AG04450 (cell line): ENCODE data around the gene ERCC6. TPM values are rescaled to one million over a fixed set of nuclear protein-coding genes. Genes with fewer than 3 reads are reported as not detected.
A peak's percentile ranks its signal among the peaks of the same experiment; 100 is the strongest.

Experiments used
- CTCF ChIA-PET: fragments of 300-600, 350-600 bp; formaldehyde crosslinking; extraction: SDS; loops from one replicate; lab custom pipeline; 2022; ENCODE audit warnings: antibody characterized with exemption, inconsistent platforms; lab: Charles Lee
- POLR2A ChIA-PET: fragments of 350-600 bp; formaldehyde crosslinking; extraction: SDS; loops from one replicate; lab custom pipeline; 2021; ENCODE audit warnings: antibody characterized with exemption, inconsistent platforms; lab: Yijun Ruan, JAX
- DNase-seq: peaks from one replicate; pipeline ENCODE4 v3.0.0-alpha.2; 2011; ENCODE audit warnings: low read depth, low spot score
- H3K27ac ChIP-seq: one replicate; pipeline ENCODE4 v1.5.1; 2012; ENCODE audit warnings: low read depth, low read length, control low read depth
- H3K27me3 ChIP-seq: one replicate; pipeline ENCODE4 v1.6.0; 2012; ENCODE audit warnings: low read length; ENCODE audit not compliant: control insufficient read depth, insufficient read depth
- H3K4me3 ChIP-seq: 2 replicates; pipeline ENCODE4 v1.5.1; 2011; ENCODE audit warnings: mild to moderate bottlenecking, low read depth, low read length, control low read depth
- H3K9me3 ChIP-seq: 2 replicates; pipeline ENCODE4 v1.5.1; 2012; ENCODE audit warnings: low read length; ENCODE audit not compliant: control insufficient read depth, insufficient read depth
- polyA plus RNA-seq: library from polyadenylated mRNA; depleted of rRNA; stranded (reverse); fragments of >200 nt; gene quantifications from 2 replicates; pipeline ENCODE4 v1.2.3, GENCODE V29; 2011
- TF ChIP-seq, protein P1 (sequence below): IDR thresholded peaks from 2 replicates; pipeline ENCODE4 v1.5.1; 2011; ENCODE audit warnings: low read depth, low read length, control low read depth, inconsistent platforms

ERCC6 gene
- polyA plus RNA-seq, 1 experiment, result 9.5 TPM

DNA sequence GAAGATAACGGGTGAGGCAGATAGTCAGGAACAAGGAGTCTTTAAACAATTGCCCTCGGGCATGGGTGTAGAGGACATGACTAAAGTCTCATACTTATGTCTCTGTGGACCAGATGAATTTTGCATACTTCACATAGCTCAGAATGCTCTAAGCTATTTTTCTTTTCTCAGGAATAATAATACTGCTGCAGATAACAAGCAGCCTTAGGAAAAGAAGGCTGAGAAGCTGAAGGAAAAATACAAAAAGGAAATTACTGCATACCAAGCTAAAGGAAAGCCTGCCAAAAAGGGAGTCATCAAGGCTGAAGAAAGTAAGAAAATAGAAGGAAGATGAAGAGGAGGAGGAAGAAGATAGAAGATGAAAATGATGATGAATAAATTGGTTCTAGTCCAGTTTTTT is 13.4 kb upstream of the ERCC6 start:
- CTCF ChIA-PET, result interaction anchor here (1.5 to 2.6 kb wide), 2 partner anchors 13 to 145 kb away, joined by 9 to 13 read pairs; partner anchors contain the start of gene ERCC6

DNA sequence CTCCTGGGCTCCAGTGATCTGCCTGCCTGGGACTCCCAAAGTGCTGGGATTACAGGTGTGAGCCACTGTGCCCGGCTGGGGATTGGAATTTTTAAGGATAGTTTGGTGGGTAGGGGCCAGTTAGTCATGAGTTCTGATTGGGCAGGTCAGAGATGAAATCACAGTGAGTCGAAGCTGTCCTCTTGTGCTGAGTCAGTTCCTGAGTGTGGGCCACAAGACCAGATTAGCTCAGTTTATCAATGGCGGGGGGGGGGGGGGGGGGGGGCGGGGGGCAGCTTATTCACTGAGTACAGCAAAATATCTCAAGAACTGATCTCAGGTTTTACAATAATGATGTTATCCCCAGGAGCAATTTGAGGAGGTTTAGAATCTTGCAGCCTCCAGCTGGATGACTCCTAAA is 11.6 kb upstream of the ERCC6 start:
- Histone ChIP-seq H3K9me3 (no peaks in the 10 kb centered on the region), H3K4me3 (no peak overlapping the region), H3K27me3 (no peaks in the 10 kb centered on the region), H3K27ac (peak overlapping the region; percentile 66)
- POLR2A ChIA-PET, result interaction anchor here (1.9 kb wide), 1 partner anchor 11 kb away, joined by 5 read pairs; the partner anchor contains the start of gene ERCC6
- CTCF ChIA-PET, result interaction anchor here (0.9 to 2.6 kb wide), 3 partner anchors 11 to 42 kb away, joined by 3 to 13 read pairs (median 5); partner anchors contain the start of gene ERCC6
- TF ChIP-seq, protein P1, sequence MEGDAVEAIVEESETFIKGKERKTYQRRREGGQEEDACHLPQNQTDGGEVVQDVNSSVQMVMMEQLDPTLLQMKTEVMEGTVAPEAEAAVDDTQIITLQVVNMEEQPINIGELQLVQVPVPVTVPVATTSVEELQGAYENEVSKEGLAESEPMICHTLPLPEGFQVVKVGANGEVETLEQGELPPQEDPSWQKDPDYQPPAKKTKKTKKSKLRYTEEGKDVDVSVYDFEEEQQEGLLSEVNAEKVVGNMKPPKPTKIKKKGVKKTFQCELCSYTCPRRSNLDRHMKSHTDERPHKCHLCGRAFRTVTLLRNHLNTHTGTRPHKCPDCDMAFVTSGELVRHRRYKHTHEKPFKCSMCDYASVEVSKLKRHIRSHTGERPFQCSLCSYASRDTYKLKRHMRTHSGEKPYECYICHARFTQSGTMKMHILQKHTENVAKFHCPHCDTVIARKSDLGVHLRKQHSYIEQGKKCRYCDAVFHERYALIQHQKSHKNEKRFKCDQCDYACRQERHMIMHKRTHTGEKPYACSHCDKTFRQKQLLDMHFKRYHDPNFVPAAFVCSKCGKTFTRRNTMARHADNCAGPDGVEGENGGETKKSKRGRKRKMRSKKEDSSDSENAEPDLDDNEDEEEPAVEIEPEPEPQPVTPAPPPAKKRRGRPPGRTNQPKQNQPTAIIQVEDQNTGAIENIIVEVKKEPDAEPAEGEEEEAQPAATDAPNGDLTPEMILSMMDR, result no peak
- DNase-seq, result no peak

More for the DNA sequence above, 13.4 kb upstream of the ERCC6 start:
- no peaks in the 10 kb centered on the region for H3K27me3 ChIP-seq
- no peaks in the 10 kb centered on the region for H3K9me3 ChIP-seq
- no peak overlapping the region for H3K27ac ChIP-seq
- no peak for DNase-seq
- TF ChIP-seq, protein P1, result no peak
- no peak overlapping the region for H3K4me3 ChIP-seq
- POLR2A ChIA-PET, result interaction anchor here (1.0 kb wide), 1 partner anchor 13 kb away, joined by 10 read pairs; the partner anchor contains the start of gene ERCC6

DNA sequence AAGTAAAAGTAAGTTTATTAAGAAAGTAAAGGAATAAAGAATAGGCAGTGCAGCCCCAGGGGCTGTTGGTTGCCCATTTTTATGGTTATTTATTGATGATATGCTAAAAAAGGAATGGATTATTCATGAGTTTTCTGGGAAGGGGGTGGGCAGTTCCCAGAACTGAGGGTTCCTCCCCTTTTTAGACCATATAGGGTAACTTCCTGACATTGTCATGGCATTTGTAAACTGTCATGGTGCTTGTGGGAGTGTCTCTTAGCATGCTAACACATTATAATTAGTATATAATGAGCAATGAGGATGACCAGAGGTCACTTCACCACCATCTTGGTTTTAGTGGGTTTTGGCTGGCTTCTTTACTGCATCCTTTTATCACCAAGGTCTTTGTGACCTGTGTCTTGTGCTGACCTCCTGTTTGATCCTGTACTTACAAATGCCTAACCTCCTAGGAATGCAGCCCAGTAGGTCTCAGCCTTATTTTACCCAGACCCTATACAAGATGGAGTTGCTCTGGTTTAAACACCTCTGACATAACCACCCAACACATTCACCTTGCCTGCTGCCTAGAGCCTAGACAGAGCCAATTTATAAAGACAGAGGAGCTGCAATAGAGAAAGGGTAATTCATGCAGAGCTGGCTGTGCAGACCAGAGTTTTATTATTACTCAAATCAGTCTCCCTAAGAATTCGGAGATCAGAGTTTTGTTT is 10.9 kb upstream of the ERCC6 start:
- CTCF ChIA-PET, result interaction anchor here (1.0 to 2.6 kb wide), 2 partner anchors 11 to 43 kb away, joined by 5 to 13 read pairs; partner anchors contain the start of gene ERCC6
- POLR2A ChIA-PET, result interaction anchor here (1.9 kb wide), 1 partner anchor 11 kb away, joined by 5 read pairs; the partner anchor contains the start of gene ERCC6
- Histone ChIP-seq H3K27ac (peak overlapping the region; percentile 66), H3K27me3 (no peaks in the 10 kb centered on the region), H3K9me3 (no peaks in the 10 kb centered on the region), H3K4me3 (no peak overlapping the region)
- DNase-seq, result no peak
- TF ChIP-seq, protein P1, result no peak

DNA sequence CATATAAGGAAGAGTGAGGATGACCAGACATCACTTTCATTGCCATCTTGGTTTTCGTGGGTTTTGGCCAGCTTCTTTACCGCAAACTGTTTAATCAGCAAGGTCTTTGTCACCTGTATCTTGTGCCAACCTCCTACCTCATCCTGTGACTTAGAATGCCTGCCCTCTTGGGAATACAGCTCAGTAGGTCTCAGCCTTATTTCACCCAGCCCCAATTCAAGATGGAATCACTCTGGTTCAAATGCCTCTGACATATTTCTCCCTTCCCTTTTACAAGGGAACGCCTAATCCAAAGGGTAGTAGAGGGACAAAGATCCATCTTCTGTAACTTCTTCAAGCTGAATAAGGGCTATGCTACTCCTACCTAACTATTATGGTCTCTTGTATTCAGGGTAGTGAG is 4.7 kb upstream of the ERCC6 start:
- DNase-seq, result no peak

More for the DNA sequence above, 4.7 kb upstream of the ERCC6 start:
- Histone ChIP-seq H3K27me3 (no peaks in the 10 kb centered on the region), H3K4me3 (no peak overlapping the region), H3K27ac (no peak overlapping the region), H3K9me3 (no peaks in the 10 kb centered on the region; the same call in 1 of the 2 replicates)
- ChIA-PET POLR2A (no interaction called here), CTCF (no interaction called here)
- TF ChIP-seq, protein P1, result no peak
